SU-DHL-6 (cell line): Measurements from ENCODE around the gene TAB2.

Experiments used
- CTCF ChIP-seq: fragments of 200-600 bp; sonication (generic); IDR thresholded peaks from one replicate; pipeline ENCODE4 v1.5.1; 2017; ENCODE audit warnings: antibody characterized with exemption, mild to moderate bottlenecking, low read length, moderate library complexity; ENCODE audit not compliant: insufficient read depth, poor library complexity, severe bottlenecking
- EZH2phosphoT487 ChIP-seq: fragments of 200-600 bp; sonication (generic), shearing (Covaris generic); conservative IDR thresholded peaks from 2 replicates; pipeline ENCODE4 v1.6.1; 2018; ENCODE audit warnings: mild to moderate bottlenecking, antibody characterized with exemption, low read length, moderate library complexity, mixed read lengths

DNA sequence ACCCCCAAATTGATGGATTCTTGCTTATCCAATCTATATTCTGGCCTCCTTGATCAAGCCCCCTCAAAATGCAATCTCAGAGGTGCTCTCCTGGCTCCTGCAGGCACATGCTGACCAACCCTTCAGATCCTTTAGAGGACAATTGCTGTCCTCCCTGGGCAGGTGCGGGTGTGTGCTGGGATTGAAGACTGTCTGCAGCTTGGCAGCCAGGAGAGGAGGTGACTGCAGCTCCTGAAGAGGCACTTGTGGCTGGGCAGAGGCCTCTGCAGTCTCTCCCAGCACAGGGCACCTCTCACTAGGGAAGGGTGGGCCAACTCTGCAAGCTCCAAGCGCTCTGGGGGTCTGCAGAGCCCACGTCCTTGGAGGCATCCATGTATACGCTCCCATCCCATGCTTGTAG, 111.1 kb downstream of the TAB2 start:
- no peak for TF ChIP-seq CTCF
- no peak for TF ChIP-seq EZH2phosphoT487
